ENCODE data around the gene OR6B2.

GRCh38 chr2:240043279-240043989, 13.2 kb upstream of the OR6B2 start:
- no peak for TF ChIP-seq TAF1 (IDR thresholded peaks at IDR 0.05; ENCODE audit: borderline replicate concordance, low read depth, low read length)
- TF ChIP-seq POLR2A (IDR thresholded peaks at IDR 0.05; ENCODE audit: low read depth, low read length): no peak

Measured in GM12892 (cell line).